ENCODE results near the gene AGTPBP1.
"Not testable (repeated sequence)": the region's sequence is repeated elsewhere in the genome, so short reads cannot be mapped to it uniquely, and the experiment has no call there.

The AGTPBP1 gene

GRCh38 chr9:85723215-85723614 is 18.5 kb downstream of the AGTPBP1 start:
- in situ Hi-C loops (cut with MboI; ENCODE audit: low pct_unique_long_range_greater_than_20kb, low sequenced_read_pairs), result no loop called here
- DNase-seq, result no peak

GRCh38 chr9:85719411-85719810 is 22.3 kb downstream of the AGTPBP1 start:
- in situ Hi-C loops (cut with MboI; ENCODE audit: low pct_unique_long_range_greater_than_20kb, low sequenced_read_pairs), result not testable (repeated sequence)
- DNase-seq, result peak; percentile 32

GRCh38 chr9:85717818-85718217 is 23.9 kb downstream of the AGTPBP1 start:
- DNase-seq; in situ Hi-C loops (cut with MboI; ENCODE audit: low pct_unique_long_range_greater_than_20kb, low sequenced_read_pairs): not testable (repeated sequence)

- in situ Hi-C loops (cut with MboI; ENCODE audit: low pct_unique_long_range_greater_than_20kb, low sequenced_read_pairs), result no loop called here
- DNase-seq, result no peak
Observed at GRCh38 chr9:85717220-85717619, 24.5 kb downstream of the AGTPBP1 start.

- in situ Hi-C loops (cut with MboI; ENCODE audit: low pct_unique_long_range_greater_than_20kb, low sequenced_read_pairs), result no loop called here
- DNase-seq, result peak; percentile 58
Observed at GRCh38 chr9:85716031-85716877, 25.5 kb downstream of the AGTPBP1 start.

GRCh38 chr9:85715587-85715986 is 26.2 kb downstream of the AGTPBP1 start:
- in situ Hi-C loops (cut with MboI; ENCODE audit: low pct_unique_long_range_greater_than_20kb, low sequenced_read_pairs), result no loop called here
- DNase-seq, result peak; percentile 62

- in situ Hi-C loops (cut with MboI; ENCODE audit: low pct_unique_long_range_greater_than_20kb, low sequenced_read_pairs), result no loop called here
- DNase-seq, result no peak
Observed at GRCh38 chr9:85713897-85714296, 27.9 kb downstream of the AGTPBP1 start.

GRCh38 chr9:85704744-85705143 is 37.0 kb downstream of the AGTPBP1 start:
- in situ Hi-C loops (cut with MboI; ENCODE audit: low pct_unique_long_range_greater_than_20kb, low sequenced_read_pairs), result no loop called here
- DNase-seq, result no peak

- in situ Hi-C loops (cut with MboI; ENCODE audit: low pct_unique_long_range_greater_than_20kb, low sequenced_read_pairs), result no loop called here
- DNase-seq, result no peak
Observed at GRCh38 chr9:85703398-85703797, 38.4 kb downstream of the AGTPBP1 start.

- no peak for DNase-seq
- in situ Hi-C loops (cut with MboI; ENCODE audit: low pct_unique_long_range_greater_than_20kb, low sequenced_read_pairs), result no loop called here
Observed at GRCh38 chr9:85702726-85703289, 38.9 kb downstream of the AGTPBP1 start.

- no peak for DNase-seq
- in situ Hi-C loops (cut with MboI; ENCODE audit: low pct_unique_long_range_greater_than_20kb, low sequenced_read_pairs), result no loop called here
Observed at GRCh38 chr9:85702191-85702590, 39.6 kb downstream of the AGTPBP1 start.

GRCh38 chr9:85700330-85700729 is 41.4 kb downstream of the AGTPBP1 start:
- in situ Hi-C loops (cut with MboI; ENCODE audit: low pct_unique_long_range_greater_than_20kb, low sequenced_read_pairs), result no loop called here
- peak; percentile 5 for DNase-seq

GRCh38 chr9:85688361-85688760 is 53.4 kb downstream of the AGTPBP1 start:
- in situ Hi-C loops (cut with MboI; ENCODE audit: low pct_unique_long_range_greater_than_20kb, low sequenced_read_pairs), result no loop called here
- no peak for DNase-seq

- in situ Hi-C loops (cut with MboI; ENCODE audit: low pct_unique_long_range_greater_than_20kb, low sequenced_read_pairs), result no loop called here
- DNase-seq, result no peak
Observed at GRCh38 chr9:85685081-85685480, 56.7 kb downstream of the AGTPBP1 start.

- DNase-seq, result no peak
- in situ Hi-C loops (cut with MboI; ENCODE audit: low pct_unique_long_range_greater_than_20kb, low sequenced_read_pairs), result no loop called here
Observed at GRCh38 chr9:85676790-85677189, 65.0 kb downstream of the AGTPBP1 start.

- in situ Hi-C loops (cut with MboI; ENCODE audit: low pct_unique_long_range_greater_than_20kb, low sequenced_read_pairs), result no loop called here
- DNase-seq, result no peak
Observed at GRCh38 chr9:85667374-85667773, 74.4 kb downstream of the AGTPBP1 start.

GRCh38 chr9:85666086-85666485 is 75.7 kb downstream of the AGTPBP1 start:
- no peak for DNase-seq
- in situ Hi-C loops (cut with MboI; ENCODE audit: low pct_unique_long_range_greater_than_20kb, low sequenced_read_pairs), result no loop called here

- in situ Hi-C loops (cut with MboI; ENCODE audit: low pct_unique_long_range_greater_than_20kb, low sequenced_read_pairs), result no loop called here
- no peak for DNase-seq
Observed at GRCh38 chr9:85662573-85662972, 79.2 kb downstream of the AGTPBP1 start.

GRCh38 chr9:85658716-85659115 is 83.0 kb downstream of the AGTPBP1 start:
- DNase-seq, result no peak
- in situ Hi-C loops (cut with MboI; ENCODE audit: low pct_unique_long_range_greater_than_20kb, low sequenced_read_pairs), result no loop called here

- in situ Hi-C loops (cut with MboI; ENCODE audit: low pct_unique_long_range_greater_than_20kb, low sequenced_read_pairs), result no loop called here
- DNase-seq, result no peak
Observed at GRCh38 chr9:85653153-85653552, 88.6 kb downstream of the AGTPBP1 start.

GRCh38 chr9:85647571-85647970 is 94.2 kb downstream of the AGTPBP1 start:
- in situ Hi-C loops (cut with MboI; ENCODE audit: low pct_unique_long_range_greater_than_20kb, low sequenced_read_pairs), result no loop called here
- DNase-seq, result no peak

All from KBM-7 (cell line).